TTC549 (cell line): ENCODE data around the gene USP3.

Experiments used
- FAIRE-seq: peaks from 2 replicates; lab custom pipeline; 2012; peaks lifted over from hg19 to GRCh38; lab: Jason Lieb, UNC

Gene USP3

DNA sequence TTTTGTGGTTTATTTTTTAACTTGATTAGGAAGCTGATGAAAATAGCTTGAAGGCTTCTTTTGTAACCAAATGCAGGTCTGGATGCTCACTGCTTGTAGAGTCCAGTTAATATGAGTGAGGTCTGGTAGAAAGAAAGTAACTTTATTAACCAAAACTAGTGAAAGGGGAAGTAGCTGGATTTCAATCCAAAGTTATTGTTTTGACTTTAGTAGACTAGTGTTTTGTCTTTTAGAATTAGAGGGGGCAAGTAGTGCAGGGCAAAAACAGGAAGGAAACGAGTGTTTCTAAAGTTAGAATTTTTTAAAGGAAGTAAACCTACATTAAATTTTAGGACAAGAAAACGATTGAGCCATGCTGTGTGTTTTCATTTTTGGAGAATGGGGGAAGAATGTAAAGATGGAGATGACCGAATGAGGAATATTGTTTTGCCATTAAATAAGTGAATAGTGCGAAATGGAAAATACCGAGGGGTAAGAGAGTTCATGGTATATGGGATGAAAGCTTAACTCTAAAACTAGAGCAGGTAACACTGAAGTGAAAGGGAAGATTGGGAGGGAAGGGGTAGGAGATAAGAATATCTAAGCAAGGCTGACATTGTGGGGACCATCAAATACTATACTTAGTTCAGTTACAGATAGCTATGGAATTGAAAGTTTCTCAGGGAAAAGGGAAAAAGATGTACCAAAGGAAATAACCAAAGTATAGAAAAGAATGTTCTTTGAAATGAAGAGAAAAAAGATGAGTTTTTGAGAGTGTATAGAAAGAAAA, 40.0 kb downstream of the USP3 start:
- no peak for FAIRE-seq

- FAIRE-seq: no peak
These were observed 41.1 kb downstream of the USP3 start for GRCh38 chr15:63545520-63545919.

DNA sequence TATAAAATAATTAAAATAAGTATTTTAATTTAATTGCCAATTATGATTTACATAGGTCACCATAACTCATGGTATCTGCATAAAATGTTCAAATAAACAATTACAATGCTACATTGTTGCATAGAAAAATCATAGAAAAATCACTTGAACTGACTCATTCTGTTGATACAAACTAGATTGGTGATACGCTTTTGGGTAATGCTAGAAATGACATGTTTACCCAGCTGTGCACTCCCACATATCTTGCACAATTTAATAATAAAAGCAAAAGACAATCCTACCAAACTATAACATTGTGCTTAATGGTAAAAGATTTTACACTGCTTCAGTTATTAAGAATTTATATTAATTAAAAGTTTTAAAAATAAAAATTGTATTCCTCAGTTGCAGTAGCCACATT, 47.0 kb downstream of the USP3 start:
- FAIRE-seq: no peak

- FAIRE-seq: no peak
These were observed 49.0 kb downstream of the USP3 start for GRCh38 chr15:63553388-63553791.

DNA sequence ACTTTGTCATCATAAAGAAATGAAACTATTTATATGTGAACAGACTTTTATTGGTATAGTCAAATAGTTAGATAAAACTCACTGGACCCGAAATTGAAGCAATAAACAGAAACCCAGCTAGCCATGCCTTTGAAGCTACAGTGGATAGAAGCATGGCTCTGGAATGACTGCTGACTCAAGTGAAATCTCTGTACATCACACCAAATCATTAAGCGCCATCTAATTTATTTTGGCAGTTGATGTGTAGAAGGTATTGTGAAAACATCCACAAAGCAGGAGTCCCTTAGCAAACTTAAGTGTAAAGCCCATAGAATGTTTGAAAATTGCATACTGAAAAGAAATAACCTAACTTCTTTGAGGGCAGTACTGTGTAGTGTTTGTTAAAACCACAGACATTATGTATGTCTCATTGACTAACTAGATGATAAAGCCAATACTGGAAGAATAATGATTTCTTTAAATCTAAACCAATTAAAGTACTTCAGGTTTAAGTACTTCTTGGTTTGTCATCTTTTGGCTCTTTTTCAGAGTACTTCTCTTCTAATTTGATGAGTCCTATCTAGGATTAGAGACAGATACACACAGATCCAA, 50.0 kb downstream of the USP3 start:
- no peak for FAIRE-seq

DNA sequence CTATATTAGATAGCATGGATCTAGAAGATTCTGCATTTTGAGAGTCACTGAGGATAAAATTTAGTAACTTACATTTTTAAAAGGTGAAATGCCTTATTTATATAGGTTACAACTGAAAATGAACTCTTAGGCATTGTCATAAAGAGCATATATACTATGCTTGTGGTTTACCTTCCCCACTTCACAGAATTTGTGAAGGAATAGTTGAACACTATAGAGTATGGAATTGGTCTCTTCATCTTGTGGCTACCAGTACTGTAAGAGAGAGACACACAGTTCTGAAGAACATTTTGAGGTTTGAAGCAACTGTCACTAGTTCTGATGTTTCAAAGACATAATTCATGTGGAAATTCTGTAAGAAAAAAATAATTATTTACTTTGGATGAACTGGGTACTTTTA, 51.1 kb downstream of the USP3 start:
- no peak for FAIRE-seq

GRCh38 chr15:63556246-63556645, 51.9 kb downstream of the USP3 start:
- FAIRE-seq: no peak

DNA sequence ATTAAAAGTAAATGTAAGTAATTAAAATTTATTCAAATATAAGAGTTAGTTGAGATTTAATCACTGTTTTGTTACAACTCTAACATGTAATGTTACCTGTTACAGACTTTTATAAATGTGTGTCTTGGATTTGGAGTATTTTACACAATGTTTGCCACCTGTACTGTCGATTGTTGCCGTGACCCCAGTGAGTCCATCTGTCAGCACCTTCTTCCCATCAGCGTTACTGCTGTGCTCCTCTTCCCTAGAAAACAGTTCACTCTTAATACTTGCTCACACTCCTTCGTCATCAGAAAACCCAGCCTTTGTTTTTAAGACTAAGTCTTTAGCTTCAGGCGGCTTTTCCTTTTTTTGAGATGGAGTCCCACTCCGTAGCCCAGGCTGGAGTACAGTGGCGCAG, 52.3 kb downstream of the USP3 start:
- FAIRE-seq: no peak

DNA sequence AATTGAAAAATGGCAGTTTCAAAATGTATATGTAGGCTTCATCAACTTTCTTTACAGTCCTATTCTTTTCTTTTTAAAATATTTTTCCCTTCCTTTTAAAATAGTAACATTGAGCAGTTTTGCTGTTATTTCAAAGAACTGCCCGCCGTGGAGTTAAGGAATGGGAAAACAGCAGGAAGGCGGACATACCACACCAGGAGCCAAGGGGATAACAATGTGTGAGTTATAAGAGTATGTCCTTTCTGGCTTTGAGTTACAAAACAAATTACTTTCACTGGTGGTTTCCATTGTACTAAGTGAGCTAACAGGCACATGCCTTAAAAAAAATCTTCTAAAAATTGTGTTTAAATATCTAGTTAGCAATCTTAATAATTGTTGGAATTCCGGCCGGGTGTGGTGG, 55.4 kb downstream of the USP3 start:
- no peak for FAIRE-seq

GRCh38 chr15:63560741-63561448, 56.5 kb downstream of the USP3 start:
- FAIRE-seq: no peak

- FAIRE-seq: no peak
These were observed 59.7 kb downstream of the USP3 start for GRCh38 chr15:63564093-63564492.

DNA sequence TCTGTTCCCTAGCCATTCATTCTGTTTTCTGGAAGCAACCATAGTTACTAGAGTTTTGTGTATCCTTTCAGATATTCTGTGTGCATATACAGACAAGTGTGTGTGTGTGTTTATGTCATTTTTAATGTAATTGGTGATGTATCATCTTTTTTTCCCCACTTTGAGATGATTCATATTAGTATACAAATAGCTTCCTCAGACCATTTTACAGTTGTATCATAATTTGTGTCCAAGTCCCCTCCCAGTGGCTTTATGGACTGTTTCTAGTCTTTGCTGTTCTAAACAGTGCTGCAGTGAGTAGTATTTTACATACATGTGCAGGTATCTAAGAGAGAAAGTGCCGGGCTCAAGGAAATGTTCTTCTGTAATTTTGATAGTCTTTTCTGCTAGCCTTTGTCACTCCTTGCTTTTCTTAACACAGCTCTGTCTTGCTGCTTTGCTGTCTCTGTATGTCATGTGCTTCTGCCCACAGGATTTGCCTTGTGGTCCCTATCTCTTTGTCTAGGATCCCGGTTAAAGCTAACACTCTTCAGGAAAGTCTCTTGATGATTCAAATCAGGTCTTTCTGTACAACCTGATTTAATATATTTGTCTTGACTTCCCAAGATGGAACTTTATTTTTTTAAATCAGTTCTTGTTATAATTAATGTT, 61.3 kb downstream of the USP3 start:
- FAIRE-seq: no peak

GRCh38 chr15:63572749-63573464, 68.5 kb downstream of the USP3 start:
- no peak for FAIRE-seq

GRCh38 chr15:63573533-63573932, 69.1 kb downstream of the USP3 start:
- FAIRE-seq: no peak

- FAIRE-seq: no peak
These were observed 70.9 kb downstream of the USP3 start for GRCh38 chr15:63575312-63575711.

GRCh38 chr15:63576441-63576840, 72.0 kb downstream of the USP3 start:
- FAIRE-seq: no peak

DNA sequence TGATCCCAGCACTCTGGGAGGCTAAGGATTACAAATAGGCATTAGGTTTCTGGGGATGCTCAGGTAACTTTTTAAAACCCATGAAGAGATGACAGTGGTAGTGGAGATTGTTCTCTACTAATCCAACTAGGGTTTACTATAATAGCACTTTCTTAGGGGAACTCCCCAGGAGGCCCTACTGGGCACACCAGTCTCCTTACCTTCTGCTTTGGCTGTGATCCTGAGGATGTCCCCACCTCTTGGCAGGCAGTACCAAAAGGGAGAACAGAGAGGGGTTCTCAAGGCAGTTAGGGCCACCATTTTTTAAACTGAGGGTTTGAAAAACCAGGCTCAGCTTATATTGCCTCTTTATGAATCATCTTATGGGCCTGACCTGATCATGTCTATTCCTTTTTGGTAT, 77.8 kb downstream of the USP3 start:
- FAIRE-seq: no peak

- FAIRE-seq: no peak
These were observed 78.5 kb downstream of the USP3 start for GRCh38 chr15:63582718-63583426.

DNA sequence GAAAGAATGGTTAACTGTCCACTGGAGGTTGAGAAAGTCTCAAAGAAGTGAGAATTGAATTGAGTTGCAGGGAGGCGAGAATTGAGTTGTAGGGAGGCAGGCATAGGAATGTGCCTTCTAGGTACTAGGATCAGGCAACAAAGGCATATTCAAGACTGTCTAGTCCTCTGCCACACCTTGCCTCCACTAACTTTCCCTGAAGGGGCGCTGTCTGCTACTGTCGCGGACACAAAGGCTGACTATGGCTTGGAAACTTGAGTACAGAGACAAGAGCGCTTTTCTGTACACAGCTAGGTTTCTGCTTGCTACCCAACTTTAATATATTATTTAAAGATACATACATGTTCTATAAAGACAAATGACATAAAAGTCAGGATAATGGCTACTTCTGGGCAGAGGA, 82.4 kb downstream of the USP3 start:
- no peak for FAIRE-seq

GRCh38 chr15:63587527-63587926, 83.1 kb downstream of the USP3 start:
- no peak for FAIRE-seq

- no peak for FAIRE-seq
These were observed 84.4 kb downstream of the USP3 start for GRCh38 chr15:63588826-63589225.
